Measurements from ENCODE around the gene CNKSR2. TPM values are rescaled to one million over a fixed set of nuclear protein-coding genes. Genes with fewer than 3 reads are reported as not detected.

Gene CNKSR2
- total and polyA plus RNA-seq, 2 of the 13 experiments (the other 11 are each of a cell fraction or from before 2014, with no cell fraction given): not detected

DNA sequence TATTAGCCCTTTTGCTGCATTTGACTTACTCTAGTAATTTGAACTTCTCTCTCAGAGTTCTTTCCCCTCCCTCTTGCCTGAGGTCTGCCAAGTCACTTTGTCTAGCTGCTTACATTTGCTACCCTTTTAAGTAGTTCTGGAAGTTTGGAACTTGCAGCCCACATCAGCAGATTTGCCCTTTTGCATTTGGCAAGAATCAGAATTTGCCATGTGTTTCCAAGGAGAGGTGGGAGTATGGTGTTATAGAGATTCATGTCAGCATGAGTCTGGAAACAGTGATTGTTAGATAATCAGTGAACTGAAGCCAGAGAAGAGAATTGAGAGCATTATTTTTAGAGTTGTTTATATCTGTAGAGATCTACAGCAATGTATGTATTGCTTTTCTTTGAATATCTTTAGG is 231.8 kb downstream of the CNKSR2 start (continued):
- TF ChIP-seq ZNF547 (CRISPR knock-in tag; IDR thresholded peaks at IDR 0.05) (no peak), ZFAT (CRISPR knock-in tag; conservative IDR thresholded peaks at IDR 0.05) (no peak)

- in situ Hi-C loops (cut with HindIII; ENCODE audit: extremely low pct_ligation_motif_present, low pct_unique_long_range_greater_than_20kb): no loop called here
- H3K36me3 ChIP-seq (replicated peaks in 1 of 2; ENCODE audit: control insufficient read depth in 1 of 2, insufficient read depth in 2 of 2, low read length in 2 of 2): no peaks in the 10 kb centered on the region
- DNase-seq (ENCODE audit: low spot score): no peak
- H3K9me3 ChIP-seq (ENCODE audit: low read length): no peaks in the 10 kb centered on the region
- H3K9ac ChIP-seq (ENCODE audit: insufficient read depth, low read depth, low read length): no peak overlapping the region
- H4K20me1 ChIP-seq (ENCODE audit: insufficient read depth, low read length): no peaks in the 10 kb centered on the region
- no TSS peak for BruUV-seq (replicated peaks)
- WGBS (ENCODE audit: low lambda C conversion rate): 100% methylated on average over 1 of the region's 1 CpG
- FAIRE-seq: no peak
- no peak overlapping the region for H2AFZ ChIP-seq (ENCODE audit: low read length)
- H3K79me2 ChIP-seq (ENCODE audit: insufficient read depth, low read length): no peaks in the 10 kb centered on the region
- H3K27ac ChIP-seq (ENCODE audit: extremely low read length, insufficient read depth, low read length): no peak overlapping the region
- no peak overlapping the region for H3K4me2 ChIP-seq (ENCODE audit: low read depth, low read length)
- H3K4me3 ChIP-seq (replicated peaks in 1 of 3; ENCODE audit: insufficient read depth in 1 of 3, low read depth in 2 of 3, low read length in 3 of 3): no peak overlapping the region
- peaks cover 5% of the 10 kb centered on the region; the same call in 1 of the 2 replicates for H3K4me1 ChIP-seq (ENCODE audit: insufficient read depth, low read length)
- no peaks in the 10 kb centered on the region for H3K27me3 ChIP-seq (ENCODE audit: control insufficient read depth in 1 of 2, insufficient read depth in 2 of 2, low read length in 2 of 2)
- TF ChIP-seq FLYWCH1 (CRISPR knock-in tag; IDR thresholded peaks at IDR 0.05) (no peak), REL (CRISPR knock-in tag; conservative IDR thresholded peaks at IDR 0.05) (no peak), ZBTB38 (CRISPR knock-in tag; IDR thresholded peaks at IDR 0.05) (no peak), PCBP1 (IDR thresholded peaks at IDR 0.05; ENCODE audit: borderline replicate concordance, low read depth, low read length) (no peak)
- TF ChIP-seq, protein P1, sequence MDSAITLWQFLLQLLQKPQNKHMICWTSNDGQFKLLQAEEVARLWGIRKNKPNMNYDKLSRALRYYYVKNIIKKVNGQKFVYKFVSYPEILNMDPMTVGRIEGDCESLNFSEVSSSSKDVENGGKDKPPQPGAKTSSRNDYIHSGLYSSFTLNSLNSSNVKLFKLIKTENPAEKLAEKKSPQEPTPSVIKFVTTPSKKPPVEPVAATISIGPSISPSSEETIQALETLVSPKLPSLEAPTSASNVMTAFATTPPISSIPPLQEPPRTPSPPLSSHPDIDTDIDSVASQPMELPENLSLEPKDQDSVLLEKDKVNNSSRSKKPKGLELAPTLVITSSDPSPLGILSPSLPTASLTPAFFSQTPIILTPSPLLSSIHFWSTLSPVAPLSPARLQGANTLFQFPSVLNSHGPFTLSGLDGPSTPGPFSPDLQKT (CRISPR knock-in tag; IDR thresholded peaks at IDR 0.05; ENCODE audit: borderline replicate concordance): no peak
- TF ChIP-seq, protein P2, sequence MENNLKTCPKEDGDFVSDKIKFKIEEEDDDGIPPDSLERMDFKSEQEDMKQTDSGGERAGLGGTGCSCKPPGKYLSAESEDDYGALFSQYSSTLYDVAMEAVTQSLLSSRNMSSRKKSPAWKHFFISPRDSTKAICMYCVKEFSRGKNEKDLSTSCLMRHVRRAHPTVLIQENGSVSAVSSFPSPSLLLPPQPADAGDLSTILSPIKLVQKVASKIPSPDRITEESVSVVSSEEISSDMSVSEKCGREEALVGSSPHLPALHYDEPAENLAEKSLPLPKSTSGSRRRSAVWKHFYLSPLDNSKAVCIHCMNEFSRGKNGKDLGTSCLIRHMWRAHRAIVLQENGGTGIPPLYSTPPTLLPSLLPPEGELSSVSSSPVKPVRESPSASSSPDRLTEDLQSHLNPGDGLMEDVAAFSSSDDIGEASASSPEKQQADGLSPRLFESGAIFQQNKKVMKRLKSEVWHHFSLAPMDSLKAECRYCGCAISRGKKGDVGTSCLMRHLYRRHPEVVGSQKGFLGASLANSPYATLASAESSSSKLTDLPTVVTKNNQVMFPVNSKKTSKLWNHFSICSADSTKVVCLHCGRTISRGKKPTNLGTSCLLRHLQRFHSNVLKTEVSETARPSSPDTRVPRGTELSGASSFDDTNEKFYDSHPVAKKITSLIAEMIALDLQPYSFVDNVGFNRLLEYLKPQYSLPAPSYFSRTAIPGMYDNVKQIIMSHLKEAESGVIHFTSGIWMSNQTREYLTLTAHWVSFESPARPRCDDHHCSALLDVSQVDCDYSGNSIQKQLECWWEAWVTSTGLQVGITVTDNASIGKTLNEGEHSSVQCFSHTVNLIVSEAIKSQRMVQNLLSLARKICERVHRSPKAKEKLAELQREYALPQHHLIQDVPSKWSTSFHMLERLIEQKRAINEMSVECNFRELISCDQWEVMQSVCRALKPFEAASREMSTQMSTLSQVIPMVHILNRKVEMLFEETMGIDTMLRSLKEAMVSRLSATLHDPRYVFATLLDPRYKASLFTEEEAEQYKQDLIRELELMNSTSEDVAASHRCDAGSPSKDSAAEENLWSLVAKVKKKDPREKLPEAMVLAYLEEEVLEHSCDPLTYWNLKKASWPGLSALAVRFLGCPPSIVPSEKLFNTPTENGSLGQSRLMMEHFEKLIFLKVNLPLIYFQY (CRISPR knock-in tag; IDR thresholded peaks at IDR 0.05; ENCODE audit: borderline replicate concordance): no peak
- ChIA-PET POLR2A (no interaction called here), CTCF (ENCODE audit: low intra/inter-chr PET ratio, low total read pairs) (no interaction called here)
- no peak for ATAC-seq
- intact Hi-C loops (cut with micrococcal nuclease; ENCODE audit: unreplicated experiment): loop anchor here (10.0 kb wide), 1 partner anchor 95 kb away; no protein-coding TSS in a partner anchor
Observed at GRCh38 chrX:21610168-21610567, 235.9 kb downstream of the CNKSR2 start.

Measured in HepG2 (cell line).